SK-N-SH treated with all-trans-retinoic acid at 6 μM for 48 hours (cell line): ENCODE results near the gene GADD45GIP1.

Source experiments
- ATAC-seq: fragments of 200-7000 bp; cut with Tn5 transposase; 3 replicates; pipeline ENCODE4 v1.9.1; 2020; ENCODE audit warnings: mild to moderate bottlenecking, moderate library complexity
- ARNTL ChIP-seq: fragments of 450-650 bp; formaldehyde crosslinking; IDR thresholded peaks from 2 replicates; pipeline ENCODE4 v1.5.0; 2020; ENCODE audit warnings: low read depth, mild to moderate bottlenecking, moderate library complexity, borderline replicate concordance
- BACH2 ChIP-seq: fragments of 250-450 bp; sonication (Bioruptor Pico); IDR thresholded peaks from 2 replicates; pipeline ENCODE4 v1.9.0; 2021; ENCODE audit warnings: mild to moderate bottlenecking, borderline replicate concordance
- CSDC2 ChIP-seq: fragments of 250-450 bp; sonication (Bioruptor Pico); IDR thresholded peaks from 2 replicates; pipeline ENCODE4 v1.5.0; 2020; ENCODE audit warnings: mild to moderate bottlenecking, moderate library complexity
- ESRRG ChIP-seq: fragments of 250-450 bp; sonication (Bioruptor Pico); IDR thresholded peaks from 2 replicates; pipeline ENCODE4 v1.6.1; 2021; ENCODE audit warnings: mild to moderate bottlenecking
- GLIS3 ChIP-seq: fragments of 250-450 bp; sonication (Bioruptor Pico); IDR thresholded peaks from 2 replicates; pipeline ENCODE4 v1.5.0; 2020; ENCODE audit warnings: mild to moderate bottlenecking, moderate library complexity
- ISL1 ChIP-seq: fragments of 250-450 bp; sonication (Bioruptor Pico); IDR thresholded peaks from 2 replicates; pipeline ENCODE4 v2.1.2; 2022; ENCODE audit warnings: mild to moderate bottlenecking, moderate library complexity
- OSR1 ChIP-seq: fragments of 250-450 bp; sonication (Bioruptor Pico); IDR thresholded peaks from 2 replicates; pipeline ENCODE4 v1.8.0; 2022; ENCODE audit warnings: moderate library complexity, mild to moderate bottlenecking, inconsistent platforms
- PPARA ChIP-seq: fragments of 250-450 bp; sonication (Bioruptor Pico); IDR thresholded peaks from 2 replicates; pipeline ENCODE4 v1.5.0; 2020; ENCODE audit warnings: mild to moderate bottlenecking, borderline replicate concordance
- RARB ChIP-seq: fragments of 250-450 bp; sonication (Bioruptor Pico); IDR thresholded peaks from 2 replicates; pipeline ENCODE4 v1.8.0; 2021; ENCODE audit warnings: mild to moderate bottlenecking, moderate library complexity
- SNAI2 ChIP-seq: fragments of 250-450 bp; sonication (Bioruptor Pico); IDR thresholded peaks from 2 replicates; pipeline ENCODE4 v1.5.0; 2020; ENCODE audit warnings: mild to moderate bottlenecking, moderate library complexity
- TCF4 ChIP-seq: fragments of 250-450 bp; sonication (Bioruptor Pico); IDR thresholded peaks from 2 replicates; pipeline ENCODE4 v1.8.0; 2021; ENCODE audit warnings: mild to moderate bottlenecking, moderate library complexity, borderline replicate concordance
- TOX ChIP-seq: fragments of 250-450 bp; sonication (Bioruptor Pico); IDR thresholded peaks from 2 replicates; pipeline ENCODE4 v1.8.0; 2021; ENCODE audit warnings: mild to moderate bottlenecking, moderate library complexity, borderline replicate concordance
- ZC3H10 ChIP-seq: fragments of 250-450 bp; sonication (Bioruptor Pico); IDR thresholded peaks from 2 replicates; pipeline ENCODE4 v1.5.1; 2021; ENCODE audit warnings: mild to moderate bottlenecking, moderate library complexity
- ZFP3 ChIP-seq: fragments of 250-450 bp; sonication (Bioruptor Pico); IDR thresholded peaks from 2 replicates; pipeline ENCODE4 v1.5.0; 2020; ENCODE audit warnings: mild to moderate bottlenecking, moderate library complexity
- ZFP30 ChIP-seq: fragments of 450-650 bp; formaldehyde crosslinking; IDR thresholded peaks from 2 replicates; pipeline ENCODE4 v1.5.0; 2022; ENCODE audit warnings: mild to moderate bottlenecking, moderate library complexity
- ZNF565 ChIP-seq: fragments of 450-650 bp; formaldehyde crosslinking; conservative IDR thresholded peaks from 2 replicates; pipeline ENCODE4 v1.5.0; 2020; ENCODE audit warnings: low read depth, mild to moderate bottlenecking, moderate library complexity
- ZNF70 ChIP-seq: fragments of 450-650 bp; formaldehyde crosslinking; IDR thresholded peaks from 2 replicates; pipeline ENCODE4 v1.5.0; 2020; ENCODE audit warnings: mild to moderate bottlenecking, moderate library complexity
- TF ChIP-seq, protein P1 (sequence below): fragments of 250-450 bp; sonication (Bioruptor Pico); IDR thresholded peaks from 2 replicates; pipeline ENCODE4 v1.8.0; 2021; ENCODE audit warnings: low read depth, mild to moderate bottlenecking, moderate library complexity, borderline replicate concordance
- TF ChIP-seq, protein P2 (sequence below): fragments of 250-450 bp; sonication (Bioruptor Pico); IDR thresholded peaks from 2 replicates; pipeline ENCODE4 v1.5.0; 2020; ENCODE audit warnings: mild to moderate bottlenecking, moderate library complexity
- TF ChIP-seq, protein P3 (sequence below): fragments of 250-450 bp; sonication (Bioruptor Pico); IDR thresholded peaks from 2 replicates; pipeline ENCODE4 v1.5.1; 2021; ENCODE audit warnings: mild to moderate bottlenecking, moderate library complexity
- TF ChIP-seq, protein P4 (sequence below): fragments of 250-450 bp; sonication (Bioruptor Pico); IDR thresholded peaks from 2 replicates; pipeline ENCODE4 v1.8.0; 2020; ENCODE audit warnings: mild to moderate bottlenecking, moderate library complexity, borderline replicate concordance

GADD45GIP1 gene

DNA sequence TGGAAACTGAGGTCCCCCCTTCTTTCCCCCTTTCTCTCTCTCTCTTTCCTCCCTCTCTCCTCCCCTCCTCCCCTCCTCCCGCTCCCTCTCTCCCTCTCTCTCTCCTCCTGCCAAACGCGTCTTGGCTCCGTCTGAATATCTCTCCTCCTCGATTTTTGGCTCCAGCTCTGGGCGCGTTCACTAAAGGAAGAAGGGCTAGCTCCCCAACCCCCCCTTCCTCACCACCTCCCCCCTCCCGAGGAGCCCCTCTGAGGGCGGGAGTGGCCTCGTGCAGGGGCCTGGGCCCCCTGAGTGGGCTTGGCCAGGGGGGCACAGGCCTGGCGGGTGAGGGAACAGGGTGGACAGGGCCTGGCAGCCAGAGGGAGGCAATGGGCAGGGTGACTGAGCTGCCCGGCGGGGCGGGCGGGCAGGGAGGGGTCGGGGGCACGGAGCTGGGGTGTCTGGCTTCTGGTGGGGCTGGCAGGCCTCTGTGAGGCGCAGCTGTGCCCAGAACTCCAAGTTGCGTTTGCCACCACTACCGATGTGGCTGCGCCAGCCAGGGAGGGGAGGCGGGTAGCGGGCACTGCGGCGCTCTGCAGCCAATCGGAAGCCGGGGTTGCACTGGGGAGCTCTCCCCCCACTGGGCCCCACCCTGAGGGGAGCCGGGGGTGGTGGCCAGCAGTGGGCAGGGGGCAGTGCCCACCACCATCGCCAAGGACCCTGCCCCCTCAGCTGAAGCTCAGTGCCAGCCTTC lies 45.3 kb upstream of the GADD45GIP1 start (continued):
- TF ChIP-seq, protein P1, sequence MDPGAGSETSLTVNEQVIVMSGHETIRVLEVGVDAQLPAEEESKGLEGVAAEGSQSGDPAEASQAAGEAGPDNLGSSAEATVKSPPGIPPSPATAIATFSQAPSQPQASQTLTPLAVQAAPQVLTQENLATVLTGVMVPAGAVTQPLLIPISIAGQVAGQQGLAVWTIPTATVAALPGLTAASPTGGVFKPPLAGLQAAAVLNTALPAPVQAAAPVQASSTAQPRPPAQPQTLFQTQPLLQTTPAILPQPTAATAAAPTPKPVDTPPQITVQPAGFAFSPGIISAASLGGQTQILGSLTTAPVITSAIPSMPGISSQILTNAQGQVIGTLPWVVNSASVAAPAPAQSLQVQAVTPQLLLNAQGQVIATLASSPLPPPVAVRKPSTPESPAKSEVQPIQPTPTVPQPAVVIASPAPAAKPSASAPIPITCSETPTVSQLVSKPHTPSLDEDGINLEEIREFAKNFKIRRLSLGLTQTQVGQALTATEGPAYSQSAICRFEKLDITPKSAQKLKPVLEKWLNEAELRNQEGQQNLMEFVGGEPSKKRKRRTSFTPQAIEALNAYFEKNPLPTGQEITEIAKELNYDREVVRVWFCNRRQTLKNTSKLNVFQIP = no peak
- TF ChIP-seq RARB (CRISPR knock-in tag) (no peak), CSDC2 (CRISPR knock-in tag) (no peak)

DNA sequence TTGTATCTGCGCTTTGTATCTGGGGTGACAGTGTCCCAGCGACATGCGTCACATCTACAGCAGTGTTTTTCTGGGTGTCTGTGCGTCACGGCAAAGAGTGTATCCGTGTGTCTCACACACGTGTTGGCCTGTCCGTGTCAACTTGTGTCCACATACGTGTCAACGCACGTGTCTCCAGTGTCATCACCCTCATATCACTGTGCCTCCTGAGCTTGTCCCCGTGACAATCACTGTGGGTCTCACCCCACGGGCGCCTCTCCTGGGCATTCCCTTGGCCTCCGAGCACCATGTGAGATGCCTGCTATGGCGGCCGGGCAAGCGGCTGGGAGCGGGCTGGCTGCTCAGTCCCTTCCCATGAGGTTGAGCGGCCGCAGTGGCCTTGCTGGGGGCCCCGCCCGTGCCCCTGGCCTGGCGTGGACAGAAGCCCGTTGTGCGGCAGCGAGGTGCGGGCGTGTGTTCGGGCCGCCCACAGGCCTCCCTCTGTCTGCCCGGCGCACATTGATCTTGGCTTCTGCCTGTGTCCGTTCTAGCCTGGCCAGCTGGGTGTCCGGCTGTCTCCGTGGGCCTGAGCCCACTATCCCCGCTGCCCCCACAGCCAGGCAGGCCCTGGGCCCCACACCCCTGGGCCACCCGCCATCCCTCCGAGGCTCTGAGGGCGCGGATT lies 44.6 kb upstream of the GADD45GIP1 start:
- TF ChIP-seq PPARA (CRISPR knock-in tag) (no peak), ZC3H10 (CRISPR knock-in tag) (no peak), RARB (CRISPR knock-in tag) (no peak), OSR1 (no peak), TCF4 (CRISPR knock-in tag) (no peak), ISL1 (CRISPR knock-in tag) (no peak), ZNF565 (CRISPR knock-in tag) (no peak), SNAI2 (CRISPR knock-in tag) (no peak), ESRRG (CRISPR knock-in tag) (no peak), ZFP3 (no peak)
- TF ChIP-seq, protein P2, sequence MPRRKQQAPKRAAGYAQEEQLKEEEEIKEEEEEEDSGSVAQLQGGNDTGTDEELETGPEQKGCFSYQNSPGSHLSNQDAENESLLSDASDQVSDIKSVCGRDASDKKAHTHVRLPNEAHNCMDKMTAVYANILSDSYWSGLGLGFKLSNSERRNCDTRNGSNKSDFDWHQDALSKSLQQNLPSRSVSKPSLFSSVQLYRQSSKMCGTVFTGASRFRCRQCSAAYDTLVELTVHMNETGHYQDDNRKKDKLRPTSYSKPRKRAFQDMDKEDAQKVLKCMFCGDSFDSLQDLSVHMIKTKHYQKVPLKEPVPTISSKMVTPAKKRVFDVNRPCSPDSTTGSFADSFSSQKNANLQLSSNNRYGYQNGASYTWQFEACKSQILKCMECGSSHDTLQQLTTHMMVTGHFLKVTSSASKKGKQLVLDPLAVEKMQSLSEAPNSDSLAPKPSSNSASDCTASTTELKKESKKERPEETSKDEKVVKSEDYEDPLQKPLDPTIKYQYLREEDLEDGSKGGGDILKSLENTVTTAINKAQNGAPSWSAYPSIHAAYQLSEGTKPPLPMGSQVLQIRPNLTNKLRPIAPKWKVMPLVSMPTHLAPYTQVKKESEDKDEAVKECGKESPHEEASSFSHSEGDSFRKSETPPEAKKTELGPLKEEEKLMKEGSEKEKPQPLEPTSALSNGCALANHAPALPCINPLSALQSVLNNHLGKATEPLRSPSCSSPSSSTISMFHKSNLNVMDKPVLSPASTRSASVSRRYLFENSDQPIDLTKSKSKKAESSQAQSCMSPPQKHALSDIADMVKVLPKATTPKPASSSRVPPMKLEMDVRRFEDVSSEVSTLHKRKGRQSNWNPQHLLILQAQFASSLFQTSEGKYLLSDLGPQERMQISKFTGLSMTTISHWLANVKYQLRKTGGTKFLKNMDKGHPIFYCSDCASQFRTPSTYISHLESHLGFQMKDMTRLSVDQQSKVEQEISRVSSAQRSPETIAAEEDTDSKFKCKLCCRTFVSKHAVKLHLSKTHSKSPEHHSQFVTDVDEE (CRISPR knock-in tag) = no peak
- ATAC-seq = no peak

DNA sequence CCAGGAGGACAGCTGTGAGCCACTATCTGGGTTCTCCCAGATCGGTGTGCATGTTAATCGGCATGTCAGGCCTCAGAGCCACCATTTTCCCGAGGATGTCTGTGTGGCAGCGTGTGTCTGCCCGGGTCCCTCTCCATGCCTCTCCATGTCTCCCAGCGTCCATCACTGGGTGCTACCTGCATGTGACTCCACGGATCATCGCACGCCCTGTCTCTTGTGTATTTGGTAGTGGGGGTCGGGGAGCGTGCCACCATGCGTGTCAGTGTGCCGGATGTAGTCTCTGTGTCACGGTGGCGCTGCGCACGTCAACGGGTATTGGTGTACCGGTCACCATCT lies 44.1 kb upstream of the GADD45GIP1 start:
- TF ChIP-seq, protein P3, sequence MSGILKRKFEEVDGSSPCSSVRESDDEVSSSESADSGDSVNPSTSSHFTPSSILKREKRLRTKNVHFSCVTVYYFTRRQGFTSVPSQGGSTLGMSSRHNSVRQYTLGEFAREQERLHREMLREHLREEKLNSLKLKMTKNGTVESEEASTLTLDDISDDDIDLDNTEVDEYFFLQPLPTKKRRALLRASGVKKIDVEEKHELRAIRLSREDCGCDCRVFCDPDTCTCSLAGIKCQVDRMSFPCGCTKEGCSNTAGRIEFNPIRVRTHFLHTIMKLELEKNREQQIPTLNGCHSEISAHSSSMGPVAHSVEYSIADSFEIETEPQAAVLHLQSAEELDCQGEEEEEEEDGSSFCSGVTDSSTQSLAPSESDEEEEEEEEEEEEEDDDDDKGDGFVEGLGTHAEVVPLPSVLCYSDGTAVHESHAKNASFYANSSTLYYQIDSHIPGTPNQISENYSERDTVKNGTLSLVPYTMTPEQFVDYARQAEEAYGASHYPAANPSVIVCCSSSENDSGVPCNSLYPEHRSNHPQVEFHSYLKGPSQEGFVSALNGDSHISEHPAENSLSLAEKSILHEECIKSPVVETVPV (CRISPR knock-in tag) = no peak
- TF ChIP-seq ZFP3 = no peak
- no peak for TF ChIP-seq PPARA (CRISPR knock-in tag)
- no peak for TF ChIP-seq ARNTL (CRISPR knock-in tag)
- TF ChIP-seq BACH2 (CRISPR knock-in tag) = no peak
- TF ChIP-seq ZC3H10 (CRISPR knock-in tag) = no peak
- TF ChIP-seq, protein P1 = no peak
- ATAC-seq = no peak

DNA sequence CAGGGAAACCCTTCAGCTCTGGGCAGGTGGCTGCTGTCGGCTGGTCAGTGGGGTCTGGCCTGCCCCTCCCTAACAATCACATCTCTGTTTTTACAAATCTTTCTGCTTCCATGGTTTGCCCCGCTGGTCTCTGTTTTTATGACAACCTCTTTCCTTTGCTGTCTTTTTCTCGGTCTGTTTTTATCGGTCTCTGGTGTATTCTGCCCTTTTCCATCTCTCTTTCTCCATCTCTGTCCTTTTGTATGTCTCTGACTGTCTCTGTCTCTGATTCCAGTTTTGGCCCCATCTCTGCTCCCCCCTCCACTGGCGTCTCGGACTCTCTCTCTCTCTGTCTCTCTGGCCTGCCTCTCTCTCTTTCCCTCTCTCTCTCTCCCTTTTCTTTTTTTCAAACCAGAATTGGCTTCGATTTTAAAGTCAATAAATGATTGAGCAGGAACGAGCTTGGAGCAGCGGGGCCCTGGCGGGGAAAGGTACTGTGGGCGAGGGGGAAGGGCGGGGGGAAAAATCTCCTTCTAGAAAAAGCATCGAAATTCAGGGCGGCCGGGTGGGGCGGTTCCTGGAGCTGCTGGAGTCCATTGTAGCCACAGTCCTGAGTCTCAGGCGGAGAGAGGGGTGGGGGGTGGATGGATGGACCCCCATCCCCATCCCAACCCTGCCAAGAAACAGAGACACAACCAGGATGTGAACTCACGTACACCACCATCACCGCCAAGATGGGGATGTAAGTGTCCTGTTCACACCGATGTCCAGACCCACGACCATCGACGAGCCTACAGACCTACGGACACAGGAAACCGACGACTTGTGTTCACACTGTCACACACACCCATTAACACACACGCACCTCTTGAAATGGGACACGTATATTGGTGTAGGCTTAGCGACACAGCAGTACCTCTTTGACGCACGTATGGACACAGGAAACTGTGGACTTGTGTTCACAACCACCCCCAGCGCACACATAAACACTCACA lies 41.2 kb upstream of the GADD45GIP1 start:
- TF ChIP-seq ZNF70 (CRISPR knock-in tag) (no peak), TOX (CRISPR knock-in tag) (no peak), GLIS3 (CRISPR knock-in tag) (no peak), PPARA (CRISPR knock-in tag) (no peak), ZFP30 (CRISPR knock-in tag) (no peak), TCF4 (CRISPR knock-in tag) (no peak), ZNF565 (CRISPR knock-in tag) (no peak), ZC3H10 (CRISPR knock-in tag) (no peak)
- TF ChIP-seq, protein P4, sequence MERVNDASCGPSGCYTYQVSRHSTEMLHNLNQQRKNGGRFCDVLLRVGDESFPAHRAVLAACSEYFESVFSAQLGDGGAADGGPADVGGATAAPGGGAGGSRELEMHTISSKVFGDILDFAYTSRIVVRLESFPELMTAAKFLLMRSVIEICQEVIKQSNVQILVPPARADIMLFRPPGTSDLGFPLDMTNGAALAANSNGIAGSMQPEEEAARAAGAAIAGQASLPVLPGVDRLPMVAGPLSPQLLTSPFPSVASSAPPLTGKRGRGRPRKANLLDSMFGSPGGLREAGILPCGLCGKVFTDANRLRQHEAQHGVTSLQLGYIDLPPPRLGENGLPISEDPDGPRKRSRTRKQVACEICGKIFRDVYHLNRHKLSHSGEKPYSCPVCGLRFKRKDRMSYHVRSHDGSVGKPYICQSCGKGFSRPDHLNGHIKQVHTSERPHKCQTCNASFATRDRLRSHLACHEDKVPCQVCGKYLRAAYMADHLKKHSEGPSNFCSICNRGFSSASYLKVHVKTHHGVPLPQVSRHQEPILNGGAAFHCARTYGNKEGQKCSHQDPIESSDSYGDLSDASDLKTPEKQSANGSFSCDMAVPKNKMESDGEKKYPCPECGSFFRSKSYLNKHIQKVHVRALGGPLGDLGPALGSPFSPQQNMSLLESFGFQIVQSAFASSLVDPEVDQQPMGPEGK (CRISPR knock-in tag) = no peak
- no peak for ATAC-seq
